Measurements from ENCODE around the gene TCF4. TPM values are rescaled to one million over a fixed set of nuclear protein-coding genes. Genes with fewer than 3 reads are reported as not detected.

Gene TCF4
- total and polyA plus RNA-seq, 4 donors: 4.3 to 15.3 (median 11.5) TPM

DNA sequence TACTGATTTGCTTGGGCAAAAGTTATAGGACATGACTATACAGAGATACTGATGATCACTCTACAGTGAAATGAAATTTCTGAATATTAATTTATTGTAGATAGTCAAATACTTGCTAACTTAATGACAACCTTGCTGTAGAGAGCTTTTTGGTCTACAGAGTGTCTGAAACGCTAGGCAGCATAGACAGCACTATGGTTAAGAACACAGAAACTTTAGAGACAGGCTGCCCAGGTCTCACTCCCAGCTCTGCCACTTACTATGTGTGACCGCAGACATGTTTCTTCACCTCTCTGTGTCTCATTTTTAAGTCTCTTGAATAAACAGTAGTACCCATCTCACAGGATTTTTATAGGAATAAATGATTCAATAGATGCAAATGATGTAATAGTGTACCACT, 247.0 kb downstream of the TCF4 start:
- TF ChIP-seq, protein P1, sequence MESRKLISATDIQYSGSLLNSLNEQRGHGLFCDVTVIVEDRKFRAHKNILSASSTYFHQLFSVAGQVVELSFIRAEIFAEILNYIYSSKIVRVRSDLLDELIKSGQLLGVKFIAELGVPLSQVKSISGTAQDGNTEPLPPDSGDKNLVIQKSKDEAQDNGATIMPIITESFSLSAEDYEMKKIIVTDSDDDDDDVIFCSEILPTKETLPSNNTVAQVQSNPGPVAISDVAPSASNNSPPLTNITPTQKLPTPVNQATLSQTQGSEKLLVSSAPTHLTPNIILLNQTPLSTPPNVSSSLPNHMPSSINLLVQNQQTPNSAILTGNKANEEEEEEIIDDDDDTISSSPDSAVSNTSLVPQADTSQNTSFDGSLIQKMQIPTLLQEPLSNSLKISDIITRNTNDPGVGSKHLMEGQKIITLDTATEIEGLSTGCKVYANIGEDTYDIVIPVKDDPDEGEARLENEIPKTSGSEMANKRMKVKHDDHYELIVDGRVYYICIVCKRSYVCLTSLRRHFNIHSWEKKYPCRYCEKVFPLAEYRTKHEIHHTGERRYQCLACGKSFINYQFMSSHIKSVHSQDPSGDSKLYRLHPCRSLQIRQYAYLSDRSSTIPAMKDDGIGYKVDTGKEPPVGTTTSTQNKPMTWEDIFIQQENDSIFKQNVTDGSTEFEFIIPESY (IDR thresholded peaks at IDR 0.05): no peak
- TF ChIP-seq HNF4A (conservative IDR thresholded peaks at IDR 0.05) (no peak), NR2F2 (IDR thresholded peaks at IDR 0.05) (no peak), FOXA1 (IDR thresholded peaks at IDR 0.05) (no peak), YY1 (IDR thresholded peaks at IDR 0.05) (no peak), EGR1 (IDR thresholded peaks at IDR 0.05; ENCODE audit: low read depth in 2 of 2) (no peak), SP1 (IDR thresholded peaks at IDR 0.05) (no peak), TAF1 (conservative IDR thresholded peaks at IDR 0.05) (no peak), JUND (IDR thresholded peaks at IDR 0.05) (no peak), HNF4G (IDR thresholded peaks at IDR 0.05) (no peak), RAD21 (IDR thresholded peaks at IDR 0.05) (no peak), RXRA (IDR thresholded peaks at IDR 0.05) (no peak)
- TF ChIP-seq, protein P2, sequence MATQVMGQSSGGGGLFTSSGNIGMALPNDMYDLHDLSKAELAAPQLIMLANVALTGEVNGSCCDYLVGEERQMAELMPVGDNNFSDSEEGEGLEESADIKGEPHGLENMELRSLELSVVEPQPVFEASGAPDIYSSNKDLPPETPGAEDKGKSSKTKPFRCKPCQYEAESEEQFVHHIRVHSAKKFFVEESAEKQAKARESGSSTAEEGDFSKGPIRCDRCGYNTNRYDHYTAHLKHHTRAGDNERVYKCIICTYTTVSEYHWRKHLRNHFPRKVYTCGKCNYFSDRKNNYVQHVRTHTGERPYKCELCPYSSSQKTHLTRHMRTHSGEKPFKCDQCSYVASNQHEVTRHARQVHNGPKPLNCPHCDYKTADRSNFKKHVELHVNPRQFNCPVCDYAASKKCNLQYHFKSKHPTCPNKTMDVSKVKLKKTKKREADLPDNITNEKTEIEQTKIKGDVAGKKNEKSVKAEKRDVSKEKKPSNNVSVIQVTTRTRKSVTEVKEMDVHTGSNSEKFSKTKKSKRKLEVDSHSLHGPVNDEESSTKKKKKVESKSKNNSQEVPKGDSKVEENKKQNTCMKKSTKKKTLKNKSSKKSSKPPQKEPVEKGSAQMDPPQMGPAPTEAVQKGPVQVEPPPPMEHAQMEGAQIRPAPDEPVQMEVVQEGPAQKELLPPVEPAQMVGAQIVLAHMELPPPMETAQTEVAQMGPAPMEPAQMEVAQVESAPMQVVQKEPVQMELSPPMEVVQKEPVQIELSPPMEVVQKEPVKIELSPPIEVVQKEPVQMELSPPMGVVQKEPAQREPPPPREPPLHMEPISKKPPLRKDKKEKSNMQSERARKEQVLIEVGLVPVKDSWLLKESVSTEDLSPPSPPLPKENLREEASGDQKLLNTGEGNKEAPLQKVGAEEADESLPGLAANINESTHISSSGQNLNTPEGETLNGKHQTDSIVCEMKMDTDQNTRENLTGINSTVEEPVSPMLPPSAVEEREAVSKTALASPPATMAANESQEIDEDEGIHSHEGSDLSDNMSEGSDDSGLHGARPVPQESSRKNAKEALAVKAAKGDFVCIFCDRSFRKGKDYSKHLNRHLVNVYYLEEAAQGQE (IDR thresholded peaks at IDR 0.05): no peak
- TF ChIP-seq, protein P3, sequence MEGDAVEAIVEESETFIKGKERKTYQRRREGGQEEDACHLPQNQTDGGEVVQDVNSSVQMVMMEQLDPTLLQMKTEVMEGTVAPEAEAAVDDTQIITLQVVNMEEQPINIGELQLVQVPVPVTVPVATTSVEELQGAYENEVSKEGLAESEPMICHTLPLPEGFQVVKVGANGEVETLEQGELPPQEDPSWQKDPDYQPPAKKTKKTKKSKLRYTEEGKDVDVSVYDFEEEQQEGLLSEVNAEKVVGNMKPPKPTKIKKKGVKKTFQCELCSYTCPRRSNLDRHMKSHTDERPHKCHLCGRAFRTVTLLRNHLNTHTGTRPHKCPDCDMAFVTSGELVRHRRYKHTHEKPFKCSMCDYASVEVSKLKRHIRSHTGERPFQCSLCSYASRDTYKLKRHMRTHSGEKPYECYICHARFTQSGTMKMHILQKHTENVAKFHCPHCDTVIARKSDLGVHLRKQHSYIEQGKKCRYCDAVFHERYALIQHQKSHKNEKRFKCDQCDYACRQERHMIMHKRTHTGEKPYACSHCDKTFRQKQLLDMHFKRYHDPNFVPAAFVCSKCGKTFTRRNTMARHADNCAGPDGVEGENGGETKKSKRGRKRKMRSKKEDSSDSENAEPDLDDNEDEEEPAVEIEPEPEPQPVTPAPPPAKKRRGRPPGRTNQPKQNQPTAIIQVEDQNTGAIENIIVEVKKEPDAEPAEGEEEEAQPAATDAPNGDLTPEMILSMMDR (IDR thresholded peaks at IDR 0.05; ENCODE audit: low read depth, low read length, missing input control): no peak
- H3K9me3 ChIP-seq (ENCODE audit: control insufficient read depth in 4 of 4, low read length in 3 of 4): no peaks in the 10 kb centered on the region
- no peak overlapping the region for H3K4me3 ChIP-seq (ENCODE audit: low read depth in 1 of 3, low read length in 3 of 3)
- peaks cover 0 to 2% (median 0%) of the 10 kb centered on the region in 4 donors for H3K27me3 ChIP-seq (ENCODE audit: control insufficient read depth in 4 of 4, insufficient read depth in 4 of 4, low read length in 3 of 4)
- H3K27ac ChIP-seq (ENCODE audit: low read depth in 1 of 2, low read length in 2 of 2): no peak overlapping the region
- H3K9ac ChIP-seq (ENCODE audit: low read depth in 1 of 2, low read length in 2 of 2): no peak overlapping the region
- no peaks in the 10 kb centered on the region for H3K36me3 ChIP-seq (ENCODE audit: control insufficient read depth in 4 of 4, insufficient read depth in 3 of 4, low read depth in 1 of 4, low read length in 3 of 4)
- no peak for DNase-seq (ENCODE audit: low spot score)
- WGBS: 96% methylated on average over 2 of the region's 2 CpGs
- no peaks in the 10 kb centered on the region for H3K4me1 ChIP-seq (ENCODE audit: control insufficient read depth in 4 of 4, insufficient read depth in 4 of 4, low read length in 3 of 4)

DNA sequence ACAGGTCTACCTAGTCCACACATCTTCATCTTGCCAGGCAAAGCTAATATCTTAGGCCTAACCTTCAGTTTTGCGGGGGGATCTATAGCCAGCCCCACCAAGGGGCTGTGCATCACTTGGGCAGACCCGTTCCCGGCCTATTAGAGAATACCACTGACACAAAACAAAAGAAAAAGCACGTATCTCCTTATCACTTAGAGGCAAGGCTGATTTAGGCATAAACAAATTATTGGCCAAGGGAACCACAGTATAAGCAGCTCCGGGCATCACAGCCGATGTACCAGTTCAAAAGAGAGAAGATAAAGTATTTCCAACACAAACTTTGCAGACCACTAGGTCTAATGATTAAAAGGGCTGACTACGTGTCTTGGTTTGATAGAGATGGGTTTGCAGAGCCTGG, 248.0 kb downstream of the TCF4 start:
- Histone ChIP-seq H3K27ac (ENCODE audit: low read depth in 1 of 2, low read length in 2 of 2) (no peak overlapping the region), H3K4me3 (ENCODE audit: low read depth in 1 of 3, low read length in 3 of 3) (no peak overlapping the region), H3K27me3 (ENCODE audit: control insufficient read depth in 4 of 4, insufficient read depth in 4 of 4, low read length in 3 of 4) (peaks cover 0 to 2% (median 0%) of the 10 kb centered on the region in 4 donors), H3K9ac (ENCODE audit: low read depth in 1 of 2, low read length in 2 of 2) (no peak overlapping the region), H3K9me3 (ENCODE audit: control insufficient read depth in 4 of 4, low read length in 3 of 4) (no peaks in the 10 kb centered on the region), H3K4me1 (ENCODE audit: control insufficient read depth in 4 of 4, insufficient read depth in 4 of 4, low read length in 3 of 4) (no peaks in the 10 kb centered on the region), H3K36me3 (ENCODE audit: control insufficient read depth in 4 of 4, insufficient read depth in 3 of 4, low read depth in 1 of 4, low read length in 3 of 4) (no peaks in the 10 kb centered on the region)
- no peak for DNase-seq (ENCODE audit: low spot score)
- WGBS: 90% methylated on average over 7 of the region's 7 CpGs
- TF ChIP-seq, protein P2 (IDR thresholded peaks at IDR 0.05): no peak
- TF ChIP-seq, protein P1 (IDR thresholded peaks at IDR 0.05): no peak
- TF ChIP-seq YY1 (IDR thresholded peaks at IDR 0.05) (no peak), RXRA (IDR thresholded peaks at IDR 0.05) (no peak), SP1 (IDR thresholded peaks at IDR 0.05) (no peak), JUND (IDR thresholded peaks at IDR 0.05) (no peak), HNF4G (IDR thresholded peaks at IDR 0.05) (no peak), RAD21 (IDR thresholded peaks at IDR 0.05) (no peak), TAF1 (conservative IDR thresholded peaks at IDR 0.05) (no peak), FOXA2 (IDR thresholded peaks at IDR 0.05) (no peak)
- TF ChIP-seq, protein P4, sequence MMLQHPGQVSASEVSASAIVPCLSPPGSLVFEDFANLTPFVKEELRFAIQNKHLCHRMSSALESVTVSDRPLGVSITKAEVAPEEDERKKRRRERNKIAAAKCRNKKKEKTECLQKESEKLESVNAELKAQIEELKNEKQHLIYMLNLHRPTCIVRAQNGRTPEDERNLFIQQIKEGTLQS (IDR thresholded peaks at IDR 0.05): no peak
